GM19023 (cell line): ENCODE results near the gene MARCHF3.
"Not testable (repeated sequence)": the region's sequence is repeated elsewhere in the genome, so short reads cannot be mapped to it uniquely, and the experiment has no call there.

Experiments
- ATAC-seq: cut with Tn5 transposase; IDR thresholded peaks from one replicate; pipeline ENCODE4 v1.9.1; 2021; ENCODE audit warnings: mild to moderate bottlenecking, moderate library complexity; ENCODE audit not compliant: unreplicated experiment

The MARCHF3 gene

GRCh38 chr5:126924331-126925033 is 105.9 kb downstream of the MARCHF3 start:
- no peak for ATAC-seq

GRCh38 chr5:126921241-126922091 is 108.9 kb downstream of the MARCHF3 start:
- ATAC-seq: no peak

- no peak for ATAC-seq
These were observed 110.1 kb downstream of the MARCHF3 start for GRCh38 chr5:126920291-126920690.

- ATAC-seq: no peak
These were observed 110.8 kb downstream of the MARCHF3 start for GRCh38 chr5:126919566-126919965.

GRCh38 chr5:126918615-126918957 is 111.8 kb downstream of the MARCHF3 start:
- ATAC-seq: no peak

GRCh38 chr5:126917918-126918614 is 112.3 kb downstream of the MARCHF3 start:
- ATAC-seq: no peak

- ATAC-seq: no peak
These were observed 114.9 kb downstream of the MARCHF3 start for GRCh38 chr5:126915496-126915895.

GRCh38 chr5:126914801-126915436 is 115.4 kb downstream of the MARCHF3 start:
- no peak for ATAC-seq

- no peak for ATAC-seq
These were observed 117.7 kb downstream of the MARCHF3 start for GRCh38 chr5:126912616-126913200.

GRCh38 chr5:126911986-126912385 is 118.4 kb downstream of the MARCHF3 start:
- no peak for ATAC-seq

- no peak for ATAC-seq
These were observed 120.5 kb downstream of the MARCHF3 start for GRCh38 chr5:126909856-126910255.

GRCh38 chr5:126904407-126904806 is 126.0 kb downstream of the MARCHF3 start:
- not testable (repeated sequence) for ATAC-seq

- no peak for ATAC-seq
These were observed 129.6 kb downstream of the MARCHF3 start for GRCh38 chr5:126900796-126901195.

- no peak for ATAC-seq
These were observed 130.9 kb downstream of the MARCHF3 start for GRCh38 chr5:126899476-126899875.

GRCh38 chr5:126897851-126898630 is 132.3 kb downstream of the MARCHF3 start:
- no peak for ATAC-seq

- ATAC-seq: no peak
These were observed 134.1 kb downstream of the MARCHF3 start for GRCh38 chr5:126896170-126896702.

- not testable (repeated sequence) for ATAC-seq
These were observed 134.6 kb downstream of the MARCHF3 start for GRCh38 chr5:126895712-126896111.

- ATAC-seq: not testable (repeated sequence)
These were observed 139.9 kb downstream of the MARCHF3 start for GRCh38 chr5:126890414-126890813.

- ATAC-seq: no peak
These were observed 142.2 kb downstream of the MARCHF3 start for GRCh38 chr5:126888175-126888574.
